Heart right ventricle (tissue), 16 donors: ENCODE measurements around the gene RBMS3. TPM values are rescaled to one million over a fixed set of nuclear protein-coding genes. Genes with fewer than 3 reads are reported as not detected.

ENCODE experiments used
- ATAC-seq, 8 donors: fragments of 200-7000 bp; cut with Tn5 transposase; one replicate each; pipeline ENCODE4 v1.9.1; 2020; ENCODE audit warnings: mild to moderate bottlenecking in 8 of 8, moderate library complexity in 8 of 8, moderate number of reproducible peaks in 1 of 8
- DNase-seq, 2 donors: peaks; one replicate each; pipeline ENCODE4 v3.0.0-alpha.2; 2020
- H3K27ac ChIP-seq, 10 donors: fragments of 200-600 bp; sonication (generic) in 2 of 10; one replicate each; pipeline versions ENCODE4 v1.5.0 to v1.8.0; 2020 to 2022; ENCODE audit warnings: mild to moderate bottlenecking in 3 of 10
- H3K27me3 ChIP-seq, 7 donors: fragments of 200-600 bp; one replicate each; pipeline ENCODE4 v1.8.0; 2021 to 2022; ENCODE audit warnings: mild to moderate bottlenecking in 2 of 7
- H3K36me3 ChIP-seq, 9 donors: fragments of 200-600 bp; sonication (generic) in 1 of 9; one replicate each; pipeline versions ENCODE4 v1.5.0 to v1.8.0; 2020 to 2022; ENCODE audit warnings: mild to moderate bottlenecking in 2 of 9
- H3K4me1 ChIP-seq, 9 donors: fragments of 200-600 bp; sonication (generic) in 1 of 9; one replicate each; pipeline versions ENCODE4 v1.5.0 to v1.8.0; 2020 to 2022; ENCODE audit warnings: mild to moderate bottlenecking in 4 of 9
- H3K4me3 ChIP-seq, 10 donors: fragments of 200-600 bp; sonication (generic) in 2 of 10; one replicate each; pipeline versions ENCODE4 v1.5.0 to v1.8.0; 2020 to 2022; ENCODE audit warnings: mild to moderate bottlenecking in 7 of 10, moderate library complexity in 2 of 10
- H3K9me3 ChIP-seq, 11 donors: fragments of 200-600 bp in 10 of 11; sonication (generic) in 2 of 11; one replicate each; pipeline versions ENCODE4 v1.5.0 to v1.8.0; 2013 to 2022; ENCODE audit warnings: mild to moderate bottlenecking in 2 of 11, control low read depth in 1 of 11, moderate library complexity in 1 of 11
- CTCF ChIP-seq, 9 donors: fragments of 200-600 bp; sonication (generic) in 2 of 9; IDR thresholded peaks; one replicate each; pipeline versions ENCODE4 v1.5.0 to v1.8.0; 2021 to 2022; ENCODE audit warnings: antibody characterized with exemption in 9 of 9, mild to moderate bottlenecking in 5 of 9, moderate library complexity in 1 of 9
- WGBS, 2 donors: extraction: QIAGEN DNeasy Blood & Tissue Kit; methylation state at CpG; one replicate each; pipeline ENCODE4 v1.1.7; 2013; ENCODE audit warnings: inconsistent platforms in 1 of 2; 5-methylcytosine and 5-hydroxymethylcytosine counted together
- intact Hi-C, 10 donors: fragments of 100-400 bp; cut with DNase I; formaldehyde crosslinking; loops; one replicate each; pipeline versions ENCODE4 v1.11.1 to v1.14.2; 2022
- polyA plus RNA-seq, 2 donors: library from polyadenylated mRNA; stranded (reverse); fragments of 200-250 nt; gene quantifications; one replicate each; pipeline ENCODE4 v1.2.3, GENCODE V29; 2013
- total RNA-seq, 10 donors: library from RNA; stranded (reverse); fragmentation: NEBNext Ultra II Directional in 3 of 10; extraction: Animal tissue kit (Norgen Biotek cat#: 25700) in 3 of 10; gene quantifications; one replicate each; pipeline versions ENCODE4 v1.2.1 to v1.2.4, GENCODE V29; 2021 to 2023
- donor health status: Arrhythmogenic right ventricular cardiomyopathy.
- donor health status: ischemic (EF 13 %, LVEDD 7.1; RV severe dilation, severe dysfunction).
- donor health status: healthy with polysubstance abuse.
- donor health status: DM: no; HTN: yes; CAD: no.
- donor health status: DM: no; HTN: no; CAD: no.
- donor health status: ischemic (EF 25% LVEDD 6.9; RV normal size, moderate dysfunction).
- donor health status: ischemic (EF 25% LVEDD 5.7; RV mildly dilated, moderate dysfunction).
- donor health status: healthy.
- donor health status: DM: yes; HTN: yes; CAD: no.
- donor health status: Ischemic cardiomyopathy.
- donor health status: ischemic (EF 35%, LVEDD 5.7; RV mildly dilated, moderate dysfunction).
- donor health status: nonischemic (EF 11% LVEDD 7.7; RV severe dilation, severe dysfunction).
- donor health status: DM: yes; HTN: yes; CAD: no.
- donor health status: PGD.
- donor health status: ischemic (EF 29% LVEDD 5.4; RV normal size, mild dysfunction).
- donor health status: nonischemic (EF 23%, LVEDD 6.1; RV moderate dilation, normal function).

The RBMS3 gene
- total and polyA plus RNA-seq, 12 donors, result 3.2 to 41.1 (median 26.4) TPM

- Histone ChIP-seq H3K27ac (no peak overlapping the region), H3K9me3 (no peaks in the 10 kb centered on the region), H3K27me3 (no peaks in the 10 kb centered on the region), H3K36me3 (peaks cover 0 to 16% (median 0%) of the 10 kb centered on the region in 9 donors), H3K4me3 (no peak overlapping the region), H3K4me1 (peaks cover 0 to 5% (median 0%) of the 10 kb centered on the region in 9 donors)
- TF ChIP-seq CTCF (IDR thresholded peaks at IDR 0.05), result no peak
- ATAC-seq (no peak), DNase-seq (no peak)
- intact Hi-C loops, result no loop called here
- WGBS, 2 donors, result 37 to 54% methylated on average over 1 of the region's 1 CpG
These were observed 674.5 kb downstream of the RBMS3 start for GRCh38 chr3:29955413-29955812.

DNA sequence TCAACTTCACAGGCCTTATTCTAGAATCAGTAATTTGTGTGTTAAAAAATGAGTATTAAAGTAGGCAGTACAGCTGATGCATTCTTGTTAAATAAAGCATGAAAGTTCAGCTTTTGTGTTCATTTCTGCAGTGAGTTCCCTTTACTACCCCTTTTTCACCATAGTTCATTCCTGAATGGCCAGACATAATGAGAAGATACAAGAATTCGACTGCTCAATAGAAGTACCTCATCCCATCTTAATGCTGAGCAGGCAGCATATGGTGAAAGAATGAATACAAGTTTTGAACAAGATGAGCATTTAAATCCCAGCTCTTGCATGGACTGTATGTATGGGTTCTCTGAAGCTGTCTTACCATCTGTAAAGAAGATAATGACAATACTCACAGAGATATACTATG is 677.9 kb downstream of the RBMS3 start:
- Histone ChIP-seq H3K4me3 (no peak overlapping the region), H3K36me3 (peaks cover 0 to 20% (median 0%) of the 10 kb centered on the region in 9 donors), H3K9me3 (no peaks in the 10 kb centered on the region), H3K27me3 (no peaks in the 10 kb centered on the region), H3K27ac (no peak overlapping the region), H3K4me1 (no peaks in the 10 kb centered on the region)
- intact Hi-C loops, result no loop called here
- DNase-seq, result no peak
- no peak for ATAC-seq
- TF ChIP-seq CTCF (IDR thresholded peaks at IDR 0.05), result no peak
- WGBS, 2 donors, result 94 to 95% methylated on average over 1 of the region's 1 CpG

DNA sequence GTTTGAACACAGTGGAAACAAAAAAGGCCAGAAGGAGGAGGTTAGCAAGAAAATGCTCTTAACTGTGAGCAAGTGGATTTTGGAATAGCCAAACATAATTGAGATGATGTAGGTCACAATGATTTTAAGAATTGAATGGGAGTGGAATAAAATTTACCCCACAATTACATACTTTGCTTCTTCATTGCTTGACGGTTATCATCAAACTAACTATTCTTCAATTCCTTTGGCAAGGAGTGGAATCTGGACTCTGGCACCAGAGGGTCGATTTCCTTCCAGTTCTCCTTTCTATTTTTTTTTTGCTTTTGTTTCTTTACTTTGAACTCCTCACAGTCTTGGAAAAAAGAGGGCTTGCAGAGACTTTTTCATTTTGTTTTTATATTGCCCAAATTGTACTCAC is 691.0 kb downstream of the RBMS3 start:
- no peak for TF ChIP-seq CTCF (IDR thresholded peaks at IDR 0.05)
- Histone ChIP-seq H3K27ac (peak overlapping the region in 4 of 10 donors; percentile 9 to 71 (median 46)), H3K4me3 (no peak overlapping the region), H3K36me3 (no peaks in the 10 kb centered on the region), H3K9me3 (peaks cover 0 to 5% (median 0%) of the 10 kb centered on the region in 11 donors), H3K27me3 (no peaks in the 10 kb centered on the region), H3K4me1 (peaks cover 0 to 27% (median 4%) of the 10 kb centered on the region in 9 donors)
- intact Hi-C loops, result no loop called here
- no peak for ATAC-seq
- WGBS, 2 donors, result 56 to 62% methylated on average over 2 of the region's 2 CpGs
- DNase-seq, result no peak

DNA sequence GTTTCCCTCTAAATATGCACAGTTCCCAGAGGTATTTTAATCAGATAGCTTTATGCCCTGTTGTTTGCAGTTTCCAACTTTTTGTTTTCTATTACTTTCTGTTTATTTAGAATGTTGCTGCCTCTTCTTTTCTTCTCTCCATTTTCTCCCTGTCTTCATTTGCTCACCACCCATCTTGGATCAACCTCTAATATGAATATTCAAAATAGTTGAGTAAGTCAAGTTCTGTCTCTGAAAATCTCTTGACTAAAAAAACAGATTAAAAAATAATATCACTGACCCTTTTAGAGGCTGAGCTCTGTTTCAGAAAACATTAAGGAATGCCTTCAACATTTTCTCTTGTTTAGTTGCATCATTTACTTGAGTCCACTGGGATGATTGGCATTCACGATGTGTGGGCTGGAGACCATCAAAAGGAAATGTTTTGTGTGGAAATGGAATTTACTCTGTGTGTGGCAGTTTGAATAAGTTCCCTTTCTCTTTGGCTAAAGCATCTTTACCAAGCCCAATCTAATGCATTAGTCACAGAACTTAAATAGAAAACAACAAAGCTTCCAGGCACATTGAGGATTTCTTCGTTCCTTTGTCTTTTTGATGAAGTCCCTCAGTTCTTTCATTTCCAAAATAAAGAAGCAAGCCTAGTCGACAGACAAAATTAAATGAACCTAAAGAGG is 691.6 kb downstream of the RBMS3 start:
- 44 to 45% methylated on average over 3 of the region's 3 CpGs for WGBS, 2 donors
- DNase-seq (no peak), ATAC-seq (peak in 5 of 8 donors; percentile 29 to 60 (median 42))
- Histone ChIP-seq H3K27me3 (no peaks in the 10 kb centered on the region), H3K4me1 (peaks cover 0 to 33% (median 4%) of the 10 kb centered on the region in 9 donors), H3K9me3 (peaks cover 0 to 5% (median 0%) of the 10 kb centered on the region in 11 donors), H3K27ac (peak overlapping the region in 5 of 10 donors; percentile 11 to 71 (median 32)), H3K4me3 (no peak overlapping the region), H3K36me3 (no peaks in the 10 kb centered on the region)
- intact Hi-C loops, result no loop called here
- no peak for TF ChIP-seq CTCF (IDR thresholded peaks at IDR 0.05)
